ENCODE data around the gene FAR1.

- TF ChIP-seq POLR2AphosphoS5 (IDR thresholded peaks at IDR 0.05) (no peak), CTCF (IDR thresholded peaks at IDR 0.05) (no peak)
Observed at GRCh38 chr11:13721760-13722159, 53.3 kb downstream of the FAR1 start.
